PC-3 (cell line): ENCODE data around the gene LAG3. TPM values are rescaled to one million over a fixed set of nuclear protein-coding genes. Genes with fewer than 3 reads are reported as not detected.

Experiments
- ATAC-seq: fragments of 200-7000 bp; cut with Tn5 transposase; 2 replicates; pipeline ENCODE4 v1.9.1; 2020; ENCODE audit warnings: mild to moderate bottlenecking, moderate library complexity
- BruUV-seq: library from RNA; stranded (reverse); fragments of 400-500 nt; replicated peaks from 2 replicates; lab custom pipeline; 2021; lab: Mats Ljungman, UMichigan
- CTCF ChIA-PET: fragments of 300-600 bp; sonication (Branson Sonifier 250); formaldehyde crosslinking; loops from one replicate; lab custom pipeline; 2022; ENCODE audit warnings: antibody characterized with exemption; lab: Charles Lee
- POLR2A ChIA-PET: fragments of 300-600 bp; sonication (Branson Sonifier 250); formaldehyde crosslinking; loops from one replicate; lab custom pipeline; 2022; ENCODE audit warnings: antibody characterized with exemption; ENCODE audit not compliant: unreplicated experiment; lab: Charles Lee
- DNase-seq: peaks from one replicate; pipeline ENCODE4 v3.0.0-alpha.2; 2015
- H2AFZ ChIP-seq: fragments of 300-600 bp; sonication (generic); 2 replicates; pipeline ENCODE4 v1.6.0; 2016; ENCODE audit warnings: antibody characterized with exemption, low read length
- H3F3A ChIP-seq: fragments of 300-600 bp; sonication (generic); one replicate; pipeline ENCODE4 v1.6.0; 2017; ENCODE audit warnings: antibody characterized with exemption, low read length, control low read depth, mild to moderate bottlenecking; ENCODE audit not compliant: unreplicated experiment
- H3K27ac ChIP-seq: fragments of 300-600 bp; sonication (generic); 2 replicates; pipeline ENCODE4 v1.5.1; 2016; ENCODE audit warnings: mild to moderate bottlenecking, low read length
- H3K27me3 ChIP-seq: fragments of 300-600 bp; sonication (generic); 2 replicates; pipeline ENCODE4 v1.6.1; 2016; ENCODE audit warnings: low read length, mixed read lengths
- H3K36me3 ChIP-seq: fragments of 300-600 bp; sonication (generic); 2 replicates; pipeline ENCODE4 v1.6.1; 2016; ENCODE audit warnings: low read depth, mixed run types, low read length, mixed read lengths
- H3K4me1 ChIP-seq: fragments of 300-600 bp; sonication (generic); 2 replicates; pipeline ENCODE4 v1.5.1; 2016; ENCODE audit warnings: low read length; ENCODE audit not compliant: insufficient read depth
- H3K4me2 ChIP-seq: fragments of 300-600 bp; sonication (generic); 2 replicates; pipeline ENCODE4 v1.6.0; 2016; ENCODE audit warnings: low read length
- H3K4me3 ChIP-seq: fragments of 300-600 bp; sonication (generic); 2 replicates; pipeline ENCODE4 v1.5.1; 2016; ENCODE audit warnings: mild to moderate bottlenecking, low read length, mixed read lengths
- H3K79me2 ChIP-seq: fragments of 300-600 bp; sonication (generic); 2 replicates; pipeline ENCODE4 v1.6.1; 2017; ENCODE audit warnings: low read length, mixed read lengths
- H3K9ac ChIP-seq: fragments of 300-600 bp; sonication (generic); 2 replicates; pipeline ENCODE4 v1.6.0; 2016; ENCODE audit warnings: mild to moderate bottlenecking, low read length
- H3K9me2 ChIP-seq: fragments of 300-600 bp; sonication (generic); replicated peaks from 2 replicates; pipeline ENCODE4 v1.6.1; 2016; ENCODE audit warnings: mixed run types, low read length, mixed read lengths
- H3K9me3 ChIP-seq: fragments of 300-600 bp; sonication (generic); 2 replicates; pipeline ENCODE4 v1.6.1; 2016; ENCODE audit warnings: low read length, mixed read lengths
- H4K20me1 ChIP-seq: fragments of 300-600 bp; sonication (generic); 2 replicates; pipeline ENCODE4 v1.6.1; 2016; ENCODE audit warnings: low read length, mixed read lengths
- EZH2 ChIP-seq: fragments of 300-600 bp; sonication (generic); IDR thresholded peaks from one replicate; pipeline ENCODE4 v1.6.1; 2017; ENCODE audit warnings: antibody characterized with exemption, mild to moderate bottlenecking, low read length; ENCODE audit not compliant: unreplicated experiment
- EZH2phosphoT487 ChIP-seq: fragments of 300-600 bp; sonication (generic); IDR thresholded peaks from 2 replicates; pipeline ENCODE4 v1.6.1; 2018; ENCODE audit warnings: mild to moderate bottlenecking, antibody characterized with exemption, low read length, borderline replicate concordance
- intact Hi-C: fragments of 100-400 bp; cut with micrococcal nuclease; formaldehyde crosslinking; loops from 2 replicates; pipeline ENCODE4 v1.9.0; 2023
- total RNA-seq: library from RNA; depleted of rRNA; stranded (reverse); fragments of >200 nt; gene quantifications from 2 replicates; pipeline ENCODE4 v1.2.3, GENCODE V29; 2014
- TF ChIP-seq, protein P1 (sequence below): fragments of 300-600 bp; sonication (generic); conservative IDR thresholded peaks from 2 replicates; pipeline ENCODE4 v1.5.1; 2017; ENCODE audit warnings: antibody characterized with exemption, low read depth, mild to moderate bottlenecking, low read length

Gene LAG3
- total RNA-seq, 1 experiment from 2014 or later: 0.58 TPM

GRCh38 chr12:6784761-6785160, 12.4 kb downstream of the LAG3 start:
- H3K9ac ChIP-seq: no peak overlapping the region
- TF ChIP-seq, protein P1, sequence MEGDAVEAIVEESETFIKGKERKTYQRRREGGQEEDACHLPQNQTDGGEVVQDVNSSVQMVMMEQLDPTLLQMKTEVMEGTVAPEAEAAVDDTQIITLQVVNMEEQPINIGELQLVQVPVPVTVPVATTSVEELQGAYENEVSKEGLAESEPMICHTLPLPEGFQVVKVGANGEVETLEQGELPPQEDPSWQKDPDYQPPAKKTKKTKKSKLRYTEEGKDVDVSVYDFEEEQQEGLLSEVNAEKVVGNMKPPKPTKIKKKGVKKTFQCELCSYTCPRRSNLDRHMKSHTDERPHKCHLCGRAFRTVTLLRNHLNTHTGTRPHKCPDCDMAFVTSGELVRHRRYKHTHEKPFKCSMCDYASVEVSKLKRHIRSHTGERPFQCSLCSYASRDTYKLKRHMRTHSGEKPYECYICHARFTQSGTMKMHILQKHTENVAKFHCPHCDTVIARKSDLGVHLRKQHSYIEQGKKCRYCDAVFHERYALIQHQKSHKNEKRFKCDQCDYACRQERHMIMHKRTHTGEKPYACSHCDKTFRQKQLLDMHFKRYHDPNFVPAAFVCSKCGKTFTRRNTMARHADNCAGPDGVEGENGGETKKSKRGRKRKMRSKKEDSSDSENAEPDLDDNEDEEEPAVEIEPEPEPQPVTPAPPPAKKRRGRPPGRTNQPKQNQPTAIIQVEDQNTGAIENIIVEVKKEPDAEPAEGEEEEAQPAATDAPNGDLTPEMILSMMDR: no peak
- TF ChIP-seq EZH2phosphoT487 (no peak), EZH2 (no peak)
- CTCF ChIA-PET: no interaction called here
- no peaks in the 10 kb centered on the region for H3K36me3 ChIP-seq
- ATAC-seq (no peak), DNase-seq (no peak)
- H3K4me1 ChIP-seq: no peaks in the 10 kb centered on the region
- H3K27me3 ChIP-seq: no peaks in the 10 kb centered on the region
- no TSS peak for BruUV-seq
- H3K4me3 ChIP-seq: no peak overlapping the region
- no peaks in the 10 kb centered on the region for H3K9me3 ChIP-seq
- no peak overlapping the region for H3K4me2 ChIP-seq
- no peak overlapping the region for H3K27ac ChIP-seq
- H2AFZ ChIP-seq: no peak overlapping the region
- no peaks in the 10 kb centered on the region for H4K20me1 ChIP-seq
- no peaks in the 10 kb centered on the region for H3K9me2 ChIP-seq
- intact Hi-C loops: no loop called here
- no peaks in the 10 kb centered on the region for H3F3A ChIP-seq
- POLR2A ChIA-PET: no interaction called here
- H3K79me2 ChIP-seq: no peaks in the 10 kb centered on the region

DNA sequence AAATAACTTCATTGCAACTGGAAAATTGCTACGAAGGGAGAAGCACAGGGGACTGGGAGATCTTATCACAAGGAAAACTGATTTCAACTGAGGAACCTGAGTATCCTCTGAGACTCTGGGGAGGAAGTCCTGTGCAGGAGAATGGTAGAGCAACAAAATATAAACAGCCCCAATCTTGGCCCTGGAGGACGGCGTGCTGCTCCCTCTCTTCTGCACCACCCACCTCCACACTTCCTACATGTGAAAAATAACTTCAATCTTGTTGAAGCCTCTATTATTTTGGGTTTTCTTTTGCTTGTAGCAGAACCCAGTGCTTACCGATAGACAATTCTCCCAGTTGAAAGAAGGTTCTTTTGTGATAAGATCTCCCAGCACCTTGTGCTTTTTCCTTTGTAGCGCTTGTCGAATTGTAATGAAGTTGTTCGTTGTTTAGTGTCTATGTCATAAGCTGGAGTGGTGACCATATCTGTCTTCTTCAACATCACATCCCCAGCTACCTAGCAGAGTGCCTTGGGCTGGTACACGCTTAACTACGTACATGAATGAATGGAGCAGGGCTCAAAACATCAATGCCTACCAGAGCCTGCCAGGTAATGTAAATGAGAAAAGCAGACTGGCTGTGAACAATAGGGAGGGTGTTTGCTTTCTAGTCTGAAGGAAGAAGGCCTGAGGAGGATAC, 14.2 kb downstream of the LAG3 start:
- CTCF ChIA-PET: no interaction called here
- H3K9me3 ChIP-seq: no peaks in the 10 kb centered on the region
- no peak overlapping the region for H3K27ac ChIP-seq
- intact Hi-C loops: no loop called here
- no peaks in the 10 kb centered on the region for H3K36me3 ChIP-seq
- H3F3A ChIP-seq: no peaks in the 10 kb centered on the region
- H3K4me1 ChIP-seq: no peaks in the 10 kb centered on the region
- H2AFZ ChIP-seq: no peak overlapping the region
- no peak overlapping the region for H3K4me2 ChIP-seq
- POLR2A ChIA-PET: no interaction called here
- no peaks in the 10 kb centered on the region for H4K20me1 ChIP-seq
- ATAC-seq (no peak), DNase-seq (no peak)
- TF ChIP-seq, protein P1: no peak
- TF ChIP-seq EZH2phosphoT487 (no peak), EZH2 (no peak)
- no peaks in the 10 kb centered on the region for H3K9me2 ChIP-seq
- H3K9ac ChIP-seq: no peak overlapping the region
- no peak overlapping the region for H3K4me3 ChIP-seq
- BruUV-seq: no TSS peak
- H3K27me3 ChIP-seq: no peaks in the 10 kb centered on the region
- H3K79me2 ChIP-seq: no peaks in the 10 kb centered on the region

- H3K79me2 ChIP-seq: no peaks in the 10 kb centered on the region
- H4K20me1 ChIP-seq: no peaks in the 10 kb centered on the region
- DNase-seq (no peak), ATAC-seq (no peak)
- intact Hi-C loops: no loop called here
- H3K9me3 ChIP-seq: no peaks in the 10 kb centered on the region
- BruUV-seq: no TSS peak
- no peak overlapping the region for H3K4me3 ChIP-seq
- H3F3A ChIP-seq: no peaks in the 10 kb centered on the region
- H3K9me2 ChIP-seq: no peaks in the 10 kb centered on the region
- no peak overlapping the region for H2AFZ ChIP-seq
- no peaks in the 10 kb centered on the region for H3K36me3 ChIP-seq
- H3K9ac ChIP-seq: no peak overlapping the region
- no peak overlapping the region for H3K27ac ChIP-seq
- no peaks in the 10 kb centered on the region for H3K4me1 ChIP-seq
- TF ChIP-seq EZH2: no peak
- TF ChIP-seq EZH2phosphoT487: no peak
- TF ChIP-seq, protein P1: no peak
- H3K27me3 ChIP-seq: no peaks in the 10 kb centered on the region
- ChIA-PET POLR2A (no interaction called here), CTCF (no interaction called here)
- H3K4me2 ChIP-seq: no peak overlapping the region
Observed at GRCh38 chr12:6787309-6787708, 15.0 kb downstream of the LAG3 start.
